ENCODE data around the gene ERCC1. TPM values are rescaled to one million over a fixed set of nuclear protein-coding genes. Genes with fewer than 3 reads are reported as not detected.

ERCC1 gene
- total RNA-seq, 1 experiment from 2014 or later: 57.3 TPM

DNA sequence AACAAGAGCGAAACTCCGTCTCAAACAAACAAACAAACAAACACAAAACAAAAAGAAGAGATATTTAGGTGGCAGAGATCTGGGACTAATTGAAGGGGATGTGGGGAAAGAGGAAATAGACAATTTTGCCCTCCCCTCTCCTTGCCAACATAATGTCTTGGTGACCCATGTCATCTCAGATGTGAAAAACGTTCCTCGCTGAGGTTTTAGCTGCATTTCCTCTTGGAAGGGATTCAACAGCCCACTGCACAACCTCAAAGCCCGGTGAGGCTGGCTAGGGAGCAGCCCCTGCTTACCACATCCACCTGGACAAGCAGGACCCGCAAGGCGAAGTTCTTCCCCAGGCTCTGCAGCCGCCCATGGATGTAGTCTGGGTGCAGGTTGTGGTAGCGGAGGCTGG is 4.9 kb downstream of the ERCC1 start:
- no peak overlapping the region for H3K4me3 ChIP-seq (ENCODE audit: low read length)
- no TSS peak for BruUV-seq (replicated peaks)
- 0 out of 2 replicates have a peak, but pooled peaks cover 1% of the 10 kb centered on the region for H3K36me3 ChIP-seq (ENCODE audit: low read depth, low read length)
- no peaks in the 10 kb centered on the region for H3K9me3 ChIP-seq (ENCODE audit: low read length)
- H3K9me2 ChIP-seq (replicated peaks; ENCODE audit: low read length): no peaks in the 10 kb centered on the region
- no peaks in the 10 kb centered on the region for H3F3A ChIP-seq (ENCODE audit: low read length, unreplicated experiment)
- peaks cover 8% of the 10 kb centered on the region for H3K4me1 ChIP-seq (ENCODE audit: insufficient read depth, low read length)
- H4K20me1 ChIP-seq (ENCODE audit: low read length): no peaks in the 10 kb centered on the region
- DNase-seq (no peak), ATAC-seq (no peak)
- H3K27me3 ChIP-seq (ENCODE audit: low read length): no peaks in the 10 kb centered on the region
- intact Hi-C loops (cut with micrococcal nuclease): no loop called here
- no peak overlapping the region for H3K27ac ChIP-seq (ENCODE audit: low read length)
- ChIA-PET CTCF (no interaction called here), POLR2A (ENCODE audit: unreplicated experiment) (no interaction called here)
- TF ChIP-seq EZH2phosphoT487 (IDR thresholded peaks at IDR 0.05; ENCODE audit: borderline replicate concordance, low read length): no peak
- TF ChIP-seq, protein P1, sequence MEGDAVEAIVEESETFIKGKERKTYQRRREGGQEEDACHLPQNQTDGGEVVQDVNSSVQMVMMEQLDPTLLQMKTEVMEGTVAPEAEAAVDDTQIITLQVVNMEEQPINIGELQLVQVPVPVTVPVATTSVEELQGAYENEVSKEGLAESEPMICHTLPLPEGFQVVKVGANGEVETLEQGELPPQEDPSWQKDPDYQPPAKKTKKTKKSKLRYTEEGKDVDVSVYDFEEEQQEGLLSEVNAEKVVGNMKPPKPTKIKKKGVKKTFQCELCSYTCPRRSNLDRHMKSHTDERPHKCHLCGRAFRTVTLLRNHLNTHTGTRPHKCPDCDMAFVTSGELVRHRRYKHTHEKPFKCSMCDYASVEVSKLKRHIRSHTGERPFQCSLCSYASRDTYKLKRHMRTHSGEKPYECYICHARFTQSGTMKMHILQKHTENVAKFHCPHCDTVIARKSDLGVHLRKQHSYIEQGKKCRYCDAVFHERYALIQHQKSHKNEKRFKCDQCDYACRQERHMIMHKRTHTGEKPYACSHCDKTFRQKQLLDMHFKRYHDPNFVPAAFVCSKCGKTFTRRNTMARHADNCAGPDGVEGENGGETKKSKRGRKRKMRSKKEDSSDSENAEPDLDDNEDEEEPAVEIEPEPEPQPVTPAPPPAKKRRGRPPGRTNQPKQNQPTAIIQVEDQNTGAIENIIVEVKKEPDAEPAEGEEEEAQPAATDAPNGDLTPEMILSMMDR (conservative IDR thresholded peaks at IDR 0.05; ENCODE audit: low read depth, low read length): no peak
- no peak for TF ChIP-seq EZH2 (IDR thresholded peaks at IDR 0.05; ENCODE audit: low read length, unreplicated experiment)
- no peak overlapping the region for H3K4me2 ChIP-seq (ENCODE audit: low read length)
- no peak overlapping the region for H3K9ac ChIP-seq (ENCODE audit: low read length)
- no peak overlapping the region for H2AFZ ChIP-seq (ENCODE audit: low read length)
- H3K79me2 ChIP-seq (ENCODE audit: low read length): peaks cover 13% of the 10 kb centered on the region

DNA sequence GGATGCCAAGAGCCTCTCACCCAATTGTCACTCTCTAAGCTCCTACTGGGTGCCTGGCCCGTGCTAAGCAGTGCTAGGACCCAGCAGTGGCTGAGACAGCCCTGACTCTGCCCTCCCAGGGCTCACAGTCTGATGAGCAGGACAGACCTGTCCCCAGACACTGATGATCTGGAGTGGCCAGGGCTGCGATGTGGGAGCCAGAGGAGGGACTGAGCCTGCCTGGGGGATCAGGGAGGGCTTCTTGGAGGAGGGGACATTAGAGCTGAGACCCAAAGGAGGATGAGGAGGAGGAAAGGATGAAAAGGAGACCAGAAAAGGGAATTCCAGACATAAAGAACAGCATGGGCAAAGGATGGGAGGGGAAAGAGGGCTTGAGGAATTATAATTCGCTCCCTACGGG is 6.6 kb downstream of the ERCC1 start:
- H3K27me3 ChIP-seq (ENCODE audit: low read length): no peaks in the 10 kb centered on the region
- CTCF ChIA-PET: interaction anchor here (1.5 kb wide), 1 partner anchor 62 kb away, joined by 5 read pairs; no protein-coding TSS in a partner anchor
- no peak overlapping the region for H3K4me2 ChIP-seq (ENCODE audit: low read length)
- no TSS peak for BruUV-seq (replicated peaks)
- intact Hi-C loops (cut with micrococcal nuclease): no loop called here
- H3K4me1 ChIP-seq (ENCODE audit: insufficient read depth, low read length): no peaks in the 10 kb centered on the region
- ATAC-seq (no peak), DNase-seq (no peak)
- H3F3A ChIP-seq (ENCODE audit: low read length, unreplicated experiment): no peaks in the 10 kb centered on the region
- no peak overlapping the region for H3K4me3 ChIP-seq (ENCODE audit: low read length)
- no peak overlapping the region for H3K9ac ChIP-seq (ENCODE audit: low read length)
- no peaks in the 10 kb centered on the region for H3K9me3 ChIP-seq (ENCODE audit: low read length)
- H2AFZ ChIP-seq (ENCODE audit: low read length): no peak overlapping the region
- no peaks in the 10 kb centered on the region for H4K20me1 ChIP-seq (ENCODE audit: low read length)
- H3K36me3 ChIP-seq (ENCODE audit: low read depth, low read length): 0 out of 2 replicates have a peak, but pooled peaks cover 2% of the 10 kb centered on the region
- no peak overlapping the region for H3K27ac ChIP-seq (ENCODE audit: low read length)
- TF ChIP-seq EZH2 (IDR thresholded peaks at IDR 0.05; ENCODE audit: low read length, unreplicated experiment) (no peak), EZH2phosphoT487 (IDR thresholded peaks at IDR 0.05; ENCODE audit: borderline replicate concordance, low read length) (no peak)
- TF ChIP-seq, protein P1 (conservative IDR thresholded peaks at IDR 0.05; ENCODE audit: low read depth, low read length): no peak
- POLR2A ChIA-PET (ENCODE audit: unreplicated experiment): no interaction called here
- H3K9me2 ChIP-seq (replicated peaks; ENCODE audit: low read length): no peaks in the 10 kb centered on the region
- H3K79me2 ChIP-seq (ENCODE audit: low read length): peaks cover 4% of the 10 kb centered on the region

DNA sequence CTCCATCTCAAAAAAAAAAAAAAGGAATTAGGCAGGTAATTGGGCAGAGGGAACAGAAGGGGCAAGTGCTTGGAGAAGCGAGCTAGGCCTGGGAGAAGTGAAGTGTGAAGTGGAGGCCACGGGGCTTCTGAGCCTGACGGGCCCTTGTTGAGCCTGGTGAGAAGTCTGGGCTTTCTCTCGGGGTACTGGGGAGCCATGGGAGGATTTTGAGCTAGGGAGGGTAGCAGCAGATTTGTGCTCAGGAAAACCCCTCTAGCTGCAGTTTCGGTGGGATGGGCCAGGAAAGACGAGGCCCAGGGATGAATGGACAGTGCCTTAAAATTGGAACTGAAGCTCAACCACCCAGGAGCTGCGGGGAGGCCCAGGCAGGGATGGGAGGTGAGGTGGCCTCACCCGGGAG is 9.2 kb downstream of the ERCC1 start:
- H3K4me2 ChIP-seq (ENCODE audit: low read length): no peak overlapping the region
- H3K9ac ChIP-seq (ENCODE audit: low read length): no peak overlapping the region
- H3K36me3 ChIP-seq (ENCODE audit: low read depth, low read length): 0 out of 2 replicates have a peak, but pooled peaks cover 2% of the 10 kb centered on the region
- intact Hi-C loops (cut with micrococcal nuclease): no loop called here
- CTCF ChIA-PET: no interaction called here
- H4K20me1 ChIP-seq (ENCODE audit: low read length): no peaks in the 10 kb centered on the region
- ATAC-seq (no peak), DNase-seq (no peak)
- H3K27me3 ChIP-seq (ENCODE audit: low read length): no peaks in the 10 kb centered on the region
- 0 out of 2 replicates have a peak, but pooled peaks cover under 1% of the 10 kb centered on the region for H3K79me2 ChIP-seq (ENCODE audit: low read length)
- no peaks in the 10 kb centered on the region for H3F3A ChIP-seq (ENCODE audit: low read length, unreplicated experiment)
- no peak overlapping the region for H2AFZ ChIP-seq (ENCODE audit: low read length)
- POLR2A ChIA-PET (ENCODE audit: unreplicated experiment): no interaction called here
- TF ChIP-seq EZH2phosphoT487 (IDR thresholded peaks at IDR 0.05; ENCODE audit: borderline replicate concordance, low read length): no peak
- TF ChIP-seq, protein P1 (conservative IDR thresholded peaks at IDR 0.05; ENCODE audit: low read depth, low read length): no peak
- no peak for TF ChIP-seq EZH2 (IDR thresholded peaks at IDR 0.05; ENCODE audit: low read length, unreplicated experiment)
- no peak overlapping the region for H3K27ac ChIP-seq (ENCODE audit: low read length)
- H3K4me3 ChIP-seq (ENCODE audit: low read length): no peak overlapping the region
- BruUV-seq (replicated peaks): no TSS peak
- H3K4me1 ChIP-seq (ENCODE audit: insufficient read depth, low read length): no peaks in the 10 kb centered on the region
- no peaks in the 10 kb centered on the region for H3K9me3 ChIP-seq (ENCODE audit: low read length)
- no peaks in the 10 kb centered on the region for H3K9me2 ChIP-seq (replicated peaks; ENCODE audit: low read length)

Measured in PC-3 (cell line).